Effector memory CD8-positive, alpha-beta T cell (primary cell): ENCODE measurements around the gene RNF186.
"Not testable (repeated sequence)": the region's sequence is repeated elsewhere in the genome, so short reads cannot be mapped to it uniquely, and the experiment has no call there.

ENCODE experiments used
- ATAC-seq: fragments of 150-1000 bp; cut with Tn5 transposase; replicated peaks from 2 replicates; pipeline ENCODE4 v1.10.0; 2021; ENCODE audit warnings: mild to moderate bottlenecking, moderate library complexity
- DNase-seq, 3 experiments: peaks; one replicate each; pipeline ENCODE4 v3.0.0; 2021
- H3K27ac Mint-ChIP-seq, 2 donors: one replicate each; pipeline ENCODE4 v1.8.0; 2022; ENCODE audit warnings: mild to moderate bottlenecking in 2 of 2, mixed read lengths in 2 of 2, moderate library complexity in 2 of 2
- H3K27me3 Mint-ChIP-seq, 2 donors: one replicate each; pipeline ENCODE4 v1.8.0; 2022; ENCODE audit warnings: mixed read lengths in 2 of 2
- H3K36me3 Mint-ChIP-seq: one replicate; pipeline ENCODE4 v1.8.0; 2022; ENCODE audit warnings: mild to moderate bottlenecking, moderate library complexity, mixed read lengths; ENCODE audit not compliant: insufficient read depth
- H3K4me1 Mint-ChIP-seq, 2 donors: one replicate each; pipeline ENCODE4 v1.8.0; 2022; ENCODE audit warnings: low read depth in 2 of 2, mixed read lengths in 2 of 2
- H3K4me3 Mint-ChIP-seq, 2 donors: one replicate each; pipeline ENCODE4 v1.8.0; 2022; ENCODE audit warnings: mild to moderate bottlenecking in 2 of 2, mixed read lengths in 2 of 2, moderate library complexity in 2 of 2
- H3K9me3 Mint-ChIP-seq, 2 donors: one replicate each; pipeline ENCODE4 v1.8.0; 2022; ENCODE audit warnings: mixed read lengths in 2 of 2
- total RNA-seq, 9 experiments: gene quantifications; one replicate each; lab custom pipeline; 2026; lab: John Stamatoyannopoulos, UW

The RNF186 gene
- 0 reads per million in 9 experiments for total RNA-seq

- Mint-ChIP-seq H3K4me1 (no peaks in the 10 kb centered on the region), H3K36me3 (peaks cover 3% of the 10 kb centered on the region), H3K27me3 (peaks cover 0 to 20% of the 10 kb centered on the region in 2 donors), H3K9me3 (no peaks in the 10 kb centered on the region), H3K4me3 (no peak within 1 kb of the TSS), H3K27ac (no peak within 1 kb of the TSS)
- ATAC-seq (no peak), DNase-seq (no peak)
Measured at GRCh38 chr1:19814681-19815503, at the start of gene RNF186. RNF186 (minus strand) TSS chr1:19815283; CDS start chr1:19815101, 182 bp downstream.

DNA sequence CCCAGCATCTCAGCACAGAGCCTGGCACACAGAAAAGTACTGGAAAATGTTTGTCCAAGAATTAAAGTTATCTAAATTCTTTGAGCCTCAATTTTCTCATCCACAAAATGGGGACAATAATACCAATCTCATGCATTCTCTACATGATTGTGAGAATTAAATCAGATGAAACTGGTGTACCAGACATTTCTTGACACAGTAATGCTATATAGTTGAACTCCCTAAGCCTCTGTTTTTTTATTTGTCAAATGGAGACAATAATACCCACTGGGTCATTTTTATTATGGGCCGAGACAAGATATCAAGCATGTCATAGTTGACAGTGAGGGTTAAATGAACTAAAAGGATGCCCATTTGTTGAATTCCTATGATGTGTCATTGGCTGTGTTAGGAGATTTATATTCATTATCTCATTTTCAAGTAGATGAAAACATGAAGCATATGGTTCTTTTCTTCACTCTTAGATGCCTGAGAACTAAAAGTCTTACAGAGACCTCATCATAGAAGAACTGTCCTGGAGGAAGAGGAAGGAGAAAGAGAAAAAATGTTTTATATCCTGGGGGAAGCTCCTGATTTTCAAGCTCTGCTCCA, 49.6 kb upstream of the RNF186 start:
- H3K4me3 Mint-ChIP-seq: no peak overlapping the region
- H3K36me3 Mint-ChIP-seq: no peaks in the 10 kb centered on the region
- H3K9me3 Mint-ChIP-seq: peaks cover 0 to 4% of the 10 kb centered on the region in 2 donors
- H3K27ac Mint-ChIP-seq: no peak overlapping the region
- H3K4me1 Mint-ChIP-seq: no peaks in the 10 kb centered on the region
- DNase-seq (no peak), ATAC-seq (no peak)
- peaks cover 48 to 77% of the 10 kb centered on the region in 2 donors for H3K27me3 Mint-ChIP-seq

DNA sequence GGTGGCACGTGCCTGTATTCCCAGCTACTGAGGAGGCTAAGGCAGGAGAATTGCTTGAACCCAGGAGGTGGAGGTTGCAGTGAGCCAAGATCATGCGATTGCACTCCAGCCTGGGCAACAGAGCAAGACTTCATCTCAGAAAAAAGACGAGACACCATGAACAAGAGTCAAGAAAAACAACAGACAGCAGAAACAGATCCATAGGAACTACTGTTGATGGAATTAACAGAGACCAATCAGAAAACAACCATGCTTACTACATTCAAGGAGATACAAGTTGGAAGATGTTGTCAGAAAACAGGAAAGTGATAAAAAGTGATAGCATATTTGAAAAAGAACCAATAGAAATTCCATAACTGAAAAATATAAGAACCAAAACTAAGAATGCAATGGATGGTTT, 47.9 kb upstream of the RNF186 start:
- ATAC-seq (no peak), DNase-seq (no peak)
- Mint-ChIP-seq H3K27me3 (peaks cover 51 to 72% of the 10 kb centered on the region in 2 donors), H3K9me3 (peaks cover 0 to 4% of the 10 kb centered on the region in 2 donors), H3K4me1 (no peaks in the 10 kb centered on the region), H3K36me3 (no peaks in the 10 kb centered on the region), H3K27ac (no peak overlapping the region), H3K4me3 (no peak overlapping the region)

- DNase-seq: no peak
- no peak for ATAC-seq
- Mint-ChIP-seq H3K4me1 (no peaks in the 10 kb centered on the region), H3K9me3 (peaks cover 0 to 4% of the 10 kb centered on the region in 2 donors), H3K27me3 (peaks cover 57 to 69% of the 10 kb centered on the region in 2 donors), H3K4me3 (no peak overlapping the region), H3K27ac (no peak overlapping the region), H3K36me3 (no peaks in the 10 kb centered on the region)
Measured at GRCh38 chr1:19861842-19862530, 46.9 kb upstream of the RNF186 start.

- no peak for DNase-seq
- no peaks in the 10 kb centered on the region for H3K4me1 Mint-ChIP-seq
- no peak for ATAC-seq
- H3K27ac Mint-ChIP-seq: no peak overlapping the region
- H3K36me3 Mint-ChIP-seq: no peaks in the 10 kb centered on the region
- H3K27me3 Mint-ChIP-seq: peaks cover 51 to 66% of the 10 kb centered on the region in 2 donors
- H3K4me3 Mint-ChIP-seq: no peak overlapping the region
- H3K9me3 Mint-ChIP-seq: peaks cover 0 to 4% of the 10 kb centered on the region in 2 donors
Measured at GRCh38 chr1:19861034-19861433, 46.0 kb upstream of the RNF186 start.

GRCh38 chr1:19860418-19860817, 45.3 kb upstream of the RNF186 start:
- no peak for DNase-seq
- H3K9me3 Mint-ChIP-seq: peaks cover 0 to 4% of the 10 kb centered on the region in 2 donors
- no peak overlapping the region for H3K27ac Mint-ChIP-seq
- no peaks in the 10 kb centered on the region for H3K4me1 Mint-ChIP-seq
- peaks cover 44 to 60% of the 10 kb centered on the region in 2 donors for H3K27me3 Mint-ChIP-seq
- no peak overlapping the region for H3K4me3 Mint-ChIP-seq
- no peak for ATAC-seq
- H3K36me3 Mint-ChIP-seq: no peaks in the 10 kb centered on the region

GRCh38 chr1:19859876-19860275, 44.8 kb upstream of the RNF186 start:
- H3K27ac Mint-ChIP-seq: no peak overlapping the region
- peaks cover 44 to 60% of the 10 kb centered on the region in 2 donors for H3K27me3 Mint-ChIP-seq
- DNase-seq (no peak), ATAC-seq (no peak)
- no peaks in the 10 kb centered on the region for H3K4me1 Mint-ChIP-seq
- no peak overlapping the region for H3K4me3 Mint-ChIP-seq
- H3K9me3 Mint-ChIP-seq: peaks cover 0 to 4% of the 10 kb centered on the region in 2 donors
- no peaks in the 10 kb centered on the region for H3K36me3 Mint-ChIP-seq

GRCh38 chr1:19858893-19859292, 43.8 kb upstream of the RNF186 start:
- H3K36me3 Mint-ChIP-seq: no peaks in the 10 kb centered on the region
- DNase-seq: no peak
- H3K27me3 Mint-ChIP-seq: peaks cover 39 to 57% of the 10 kb centered on the region in 2 donors
- H3K27ac Mint-ChIP-seq: no peak overlapping the region
- no peak for ATAC-seq
- no peaks in the 10 kb centered on the region for H3K4me1 Mint-ChIP-seq
- H3K9me3 Mint-ChIP-seq: peaks cover 0 to 4% of the 10 kb centered on the region in 2 donors
- no peak overlapping the region for H3K4me3 Mint-ChIP-seq

DNA sequence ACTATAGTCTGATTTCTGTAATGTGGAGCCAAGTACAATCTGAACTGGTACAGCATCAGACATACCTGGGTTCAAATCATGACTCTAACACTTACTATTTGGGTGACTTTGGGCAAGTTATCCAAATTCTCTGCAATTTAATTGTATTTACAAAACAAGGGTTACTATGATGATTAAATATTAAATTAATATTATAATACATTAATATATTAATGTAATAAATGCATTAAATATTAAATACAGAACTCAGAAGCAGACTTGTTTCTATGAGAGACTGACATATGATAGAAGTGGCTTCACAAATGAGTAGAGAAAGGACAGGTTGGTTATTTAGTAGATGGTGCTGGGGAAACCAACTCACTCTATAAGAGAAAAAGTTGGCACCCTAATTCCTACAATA, 39.8 kb upstream of the RNF186 start:
- peaks cover 28 to 30% of the 10 kb centered on the region in 2 donors for H3K27me3 Mint-ChIP-seq
- no peak overlapping the region for H3K4me3 Mint-ChIP-seq
- no peaks in the 10 kb centered on the region for H3K9me3 Mint-ChIP-seq
- no peak for ATAC-seq
- H3K36me3 Mint-ChIP-seq: no peaks in the 10 kb centered on the region
- DNase-seq: no peak
- H3K27ac Mint-ChIP-seq: no peak overlapping the region
- H3K4me1 Mint-ChIP-seq: no peaks in the 10 kb centered on the region

- DNase-seq (no peak), ATAC-seq (no peak)
- no peaks in the 10 kb centered on the region for H3K36me3 Mint-ChIP-seq
- H3K9me3 Mint-ChIP-seq: no peaks in the 10 kb centered on the region
- H3K27me3 Mint-ChIP-seq: peaks cover 12 to 18% of the 10 kb centered on the region in 2 donors
- H3K4me1 Mint-ChIP-seq: peaks cover 0 to 2% of the 10 kb centered on the region in 2 donors
- H3K4me3 Mint-ChIP-seq: no peak overlapping the region
- no peak overlapping the region for H3K27ac Mint-ChIP-seq
Measured at GRCh38 chr1:19852036-19852435, 37.0 kb upstream of the RNF186 start.

DNA sequence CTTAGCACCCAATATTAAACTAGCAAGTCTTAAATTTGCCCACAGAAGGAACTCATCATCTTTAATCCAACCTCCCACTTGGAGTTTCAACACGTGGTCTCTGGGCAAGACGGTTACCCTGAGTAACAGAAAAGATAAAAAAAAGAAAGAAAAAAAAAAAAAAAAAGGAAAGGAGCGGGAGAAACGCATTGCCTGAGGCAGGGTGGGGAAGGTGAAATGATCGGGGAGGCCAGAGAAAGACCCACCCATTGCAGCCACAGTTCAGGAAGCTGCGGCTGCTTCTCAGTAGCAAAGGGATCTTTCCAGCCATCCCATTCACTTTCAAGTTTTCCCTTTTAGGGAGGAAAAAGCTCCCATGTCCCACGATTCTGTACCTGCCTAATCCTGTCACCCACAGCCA, 35.1 kb upstream of the RNF186 start:
- no peak for ATAC-seq
- no peaks in the 10 kb centered on the region for H3K36me3 Mint-ChIP-seq
- no peak overlapping the region for H3K4me3 Mint-ChIP-seq
- H3K27me3 Mint-ChIP-seq: peaks cover 21 to 32% of the 10 kb centered on the region in 2 donors
- no peak overlapping the region for H3K27ac Mint-ChIP-seq
- no peak for DNase-seq
- H3K9me3 Mint-ChIP-seq: no peaks in the 10 kb centered on the region
- H3K4me1 Mint-ChIP-seq: peaks cover 0 to 2% of the 10 kb centered on the region in 2 donors

DNA sequence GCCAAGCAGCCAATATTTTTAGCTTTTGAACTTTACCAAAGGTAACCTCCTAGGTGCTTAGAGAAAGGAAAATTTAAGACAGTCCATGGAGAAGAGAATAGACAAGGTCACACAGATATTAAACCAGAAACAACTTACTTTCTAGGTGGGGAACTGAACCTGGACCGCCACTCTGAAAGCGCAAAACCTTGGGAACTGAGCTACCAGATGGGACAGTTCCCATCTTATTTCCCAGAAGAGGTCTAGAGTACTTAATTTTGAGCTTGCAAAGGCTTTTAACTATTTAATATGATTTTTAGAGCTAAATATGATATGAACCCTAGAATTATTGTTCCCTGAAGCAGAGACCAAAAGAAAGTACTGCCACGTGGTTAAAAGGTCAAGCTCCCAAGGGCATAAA, 34.2 kb upstream of the RNF186 start:
- not testable (repeated sequence) for DNase-seq, H3K27ac Mint-ChIP-seq, H3K4me3 Mint-ChIP-seq, H3K4me1 Mint-ChIP-seq, H3K9me3 Mint-ChIP-seq, ATAC-seq, H3K36me3 Mint-ChIP-seq
- H3K27me3 Mint-ChIP-seq: peaks cover 21 to 34% of the 10 kb centered on the region in 2 donors

DNA sequence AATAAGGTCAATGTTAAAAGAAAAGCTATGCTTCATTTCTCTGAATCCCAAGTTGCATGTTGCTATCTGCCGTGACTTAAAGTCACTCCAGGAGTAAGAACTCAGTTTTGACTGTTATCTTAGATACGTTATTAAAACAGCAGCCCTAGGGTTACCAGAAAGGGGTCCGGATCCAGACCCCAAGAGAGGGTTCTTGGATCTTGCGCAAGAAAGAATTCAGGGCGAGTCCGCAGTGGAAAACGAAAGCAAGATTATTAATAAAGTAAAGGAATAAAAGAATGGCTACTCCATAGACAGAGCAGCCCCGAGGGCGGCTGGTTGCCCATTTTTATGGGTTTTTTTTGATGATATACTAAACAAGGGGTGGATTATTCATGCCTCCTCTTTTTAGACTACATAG, 32.3 kb upstream of the RNF186 start:
- H3K27ac Mint-ChIP-seq, ATAC-seq, H3K4me1 Mint-ChIP-seq, H3K4me3 Mint-ChIP-seq, H3K9me3 Mint-ChIP-seq, DNase-seq, H3K36me3 Mint-ChIP-seq: not testable (repeated sequence)
- H3K27me3 Mint-ChIP-seq: peaks cover 17 to 35% of the 10 kb centered on the region in 2 donors
